Measurements from ENCODE around the gene CDT1. TPM values are rescaled to one million over a fixed set of nuclear protein-coding genes. Genes with fewer than 3 reads are reported as not detected.

Gene CDT1
- polyA plus RNA-seq, 1 experiment, result 1.2 TPM

DNA sequence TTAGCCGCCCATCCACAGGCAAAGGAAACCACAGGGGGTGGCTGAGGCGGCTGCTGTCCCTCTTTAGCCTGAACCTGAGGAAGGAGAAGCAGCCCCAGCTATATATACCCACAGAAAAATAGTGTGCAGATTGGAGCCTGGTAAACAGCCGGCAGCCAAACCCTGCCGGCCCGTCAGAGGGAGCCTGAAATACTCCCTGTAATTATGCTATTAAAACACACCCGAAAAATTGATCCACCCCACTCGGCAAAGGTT lies 25.4 kb upstream of the CDT1 start:
- H3K4me3 ChIP-seq (ENCODE audit: low read depth, low read length), result no peak overlapping the region
- DNase-seq (ENCODE audit: low read depth, low spot score), result no peak
- H3K9me3 ChIP-seq (ENCODE audit: control insufficient read depth, insufficient read depth, low read length), result no peaks in the 10 kb centered on the region; the same call in 1 of the 2 replicates
- TF ChIP-seq CTCF (IDR thresholded peaks at IDR 0.05; ENCODE audit: low read depth, low read length), result no peak
- no peaks in the 10 kb centered on the region for H3K27me3 ChIP-seq (ENCODE audit: control insufficient read depth, insufficient read depth, low read length)
- POLR2A ChIA-PET, result interaction anchor here (0.5 to 1.4 kb wide), 2 partner anchors 15 to 175 kb away, joined by 3 to 8 read pairs; no protein-coding TSS in a partner anchor
- H3K27ac ChIP-seq (ENCODE audit: low read depth, low read length), result no peak overlapping the region
- CTCF ChIA-PET, result interaction anchor here (1.2 kb wide), 1 partner anchor 35 kb away, joined by 3 read pairs; no protein-coding TSS in a partner anchor

GRCh38 chr16:88778541-88779065 lies 25.0 kb upstream of the CDT1 start:
- Histone ChIP-seq H3K27me3 (ENCODE audit: control insufficient read depth, insufficient read depth, low read length) (no peaks in the 10 kb centered on the region), H3K4me3 (ENCODE audit: low read depth, low read length) (no peak overlapping the region), H3K27ac (ENCODE audit: low read depth, low read length) (no peak overlapping the region), H3K9me3 (ENCODE audit: control insufficient read depth, insufficient read depth, low read length) (no peaks in the 10 kb centered on the region; the same call in 1 of the 2 replicates)
- no peak for DNase-seq (ENCODE audit: low read depth, low spot score)
- POLR2A ChIA-PET, result interaction anchor here (1.4 kb wide), 1 partner anchor 16 kb away, joined by 3 read pairs; no protein-coding TSS in a partner anchor
- CTCF ChIA-PET, result interaction anchor here (0.5 to 1.2 kb wide), 2 partner anchors 32 to 35 kb away, joined by 3 to 4 read pairs; no protein-coding TSS in a partner anchor
- TF ChIP-seq CTCF (IDR thresholded peaks at IDR 0.05; ENCODE audit: low read depth, low read length), result no peak

DNA sequence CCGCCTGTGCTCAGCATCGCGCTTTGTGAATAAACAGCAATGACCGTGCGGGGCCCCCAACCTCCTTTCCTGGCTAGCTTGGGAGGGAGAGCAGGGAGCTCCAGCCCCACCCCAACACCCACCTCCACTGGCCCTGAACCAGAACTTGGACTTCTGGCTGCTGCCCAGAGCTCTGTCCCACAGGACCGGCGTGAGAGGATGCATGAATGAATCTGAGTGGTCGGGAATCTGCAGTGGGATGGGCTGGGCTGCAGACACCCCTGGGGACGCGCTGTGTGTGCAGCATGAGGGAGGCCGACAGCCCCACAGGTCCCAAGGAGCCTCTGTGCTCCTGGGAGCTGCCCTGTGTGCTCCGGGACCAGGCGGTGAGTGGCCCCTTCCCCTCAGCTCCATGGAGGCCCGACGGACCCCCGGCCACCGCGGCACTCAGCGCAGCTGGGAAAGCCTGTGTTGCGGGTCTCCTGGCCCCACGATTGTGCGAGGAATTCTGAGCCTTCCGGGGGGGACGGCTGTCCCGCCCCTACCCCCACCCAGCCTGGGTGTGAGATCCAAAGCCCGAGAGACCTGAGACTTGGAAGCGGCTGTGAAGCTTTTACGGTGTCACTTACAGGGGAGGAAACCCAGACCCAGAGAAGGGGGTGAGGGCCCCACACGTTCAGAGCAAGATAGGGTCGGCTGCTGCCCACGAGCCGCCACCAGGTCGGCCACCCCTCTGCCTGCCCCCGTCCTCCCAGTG lies 24.0 kb upstream of the CDT1 start:
- no peak for DNase-seq (ENCODE audit: low read depth, low spot score)
- H3K9me3 ChIP-seq (ENCODE audit: control insufficient read depth, insufficient read depth, low read length), result no peaks in the 10 kb centered on the region; the same call in 1 of the 2 replicates
- CTCF ChIA-PET, result interaction anchor here (0.5 to 1.6 kb wide), 4 partner anchors 30 to 42 kb away, joined by 3 to 15 read pairs (median 4); no protein-coding TSS in a partner anchor
- TF ChIP-seq CTCF (IDR thresholded peaks at IDR 0.05; ENCODE audit: low read depth, low read length), result no peak
- H3K27me3 ChIP-seq (ENCODE audit: control insufficient read depth, insufficient read depth, low read length), result no peaks in the 10 kb centered on the region
- H3K27ac ChIP-seq (ENCODE audit: low read depth, low read length), result no peak overlapping the region
- POLR2A ChIA-PET, result interaction anchor here (0.9 to 1.0 kb wide), 2 partner anchors 9 to 39 kb away, joined by 3 to 4 read pairs; no protein-coding TSS in a partner anchor
- no peak overlapping the region for H3K4me3 ChIP-seq (ENCODE audit: low read depth, low read length)

- no peak for TF ChIP-seq CTCF (IDR thresholded peaks at IDR 0.05; ENCODE audit: low read depth, low read length)
- no peak overlapping the region for H3K4me3 ChIP-seq (ENCODE audit: low read depth, low read length)
- CTCF ChIA-PET, result interaction anchor here (1.2 to 1.7 kb wide), 5 partner anchors 25 to 78 kb away, joined by 3 to 15 read pairs (median 6); no protein-coding TSS in a partner anchor
- no peak overlapping the region for H3K27ac ChIP-seq (ENCODE audit: low read depth, low read length)
- DNase-seq (ENCODE audit: low read depth, low spot score), result no peak
- no peaks in the 10 kb centered on the region; the same call in 1 of the 2 replicates for H3K9me3 ChIP-seq (ENCODE audit: control insufficient read depth, insufficient read depth, low read length)
- H3K27me3 ChIP-seq (ENCODE audit: control insufficient read depth, insufficient read depth, low read length), result no peaks in the 10 kb centered on the region
- POLR2A ChIA-PET, result interaction anchor here (0.6 to 3.6 kb wide), 3 partner anchors 7 to 401 kb away, joined by 3 to 20 read pairs (median 4); no protein-coding TSS in a partner anchor
Measured at GRCh38 chr16:88780142-88781062, 23.2 kb upstream of the CDT1 start.

All from AG04450 (cell line).